ENCODE measurements around the gene GOLGA8S. TPM values are rescaled to one million over a fixed set of nuclear protein-coding genes. Genes with fewer than 3 reads are reported as not detected.
A peak's percentile ranks its signal among the peaks of the same experiment; 100 is the strongest.
"Not testable (repeated sequence)": the region's sequence is repeated elsewhere in the genome, so short reads cannot be mapped to it uniquely, and the experiment has no call there.

The GOLGA8S gene, protein sequence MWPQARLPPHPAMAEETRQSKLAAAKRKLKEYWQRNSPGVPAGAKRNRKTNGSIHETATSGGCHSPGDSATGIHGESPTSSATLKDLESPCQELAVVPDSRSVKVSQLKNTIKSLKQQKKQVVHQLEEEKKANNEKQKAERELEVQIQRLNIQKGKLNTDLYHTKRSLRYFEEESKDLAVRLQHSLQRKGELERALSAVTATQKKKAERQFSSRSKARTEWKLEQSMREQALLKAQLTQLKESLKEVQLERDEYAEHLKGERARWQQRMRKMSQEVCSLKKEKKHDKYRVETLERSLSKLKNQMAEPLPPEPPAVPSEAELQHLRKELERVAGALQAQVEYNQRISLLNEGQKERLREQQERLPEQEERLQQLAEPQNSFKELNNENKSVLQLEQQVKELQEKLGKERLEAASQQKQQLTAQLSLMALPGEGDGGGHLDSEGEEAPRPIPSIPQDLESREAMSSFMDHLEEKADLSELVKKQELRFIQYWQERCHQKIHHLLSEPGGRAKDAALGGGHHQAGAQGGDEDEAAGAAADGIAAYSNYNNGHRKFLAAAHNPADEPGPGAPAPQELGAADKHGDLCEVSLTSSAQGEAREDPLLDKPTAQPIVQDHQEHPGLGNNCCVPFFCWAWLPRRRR
- total RNA-seq (2021; ENCODE audit: unreplicated experiment) (0.15 TPM), Bru-seq, nascent RNA (not detected), BruChase-seq, experiment 1, labeled RNA remaining after a 2-hour chase (not detected), BruChase-seq, experiment 2, labeled RNA remaining after a 6-hour chase (percentile 12 among the genes with signal in this experiment)
- polyA plus RNA-seq (2012; ENCODE audit: insufficient read length) = 0.21 TPM
- long read RNA-seq = 0 reads

DNA sequence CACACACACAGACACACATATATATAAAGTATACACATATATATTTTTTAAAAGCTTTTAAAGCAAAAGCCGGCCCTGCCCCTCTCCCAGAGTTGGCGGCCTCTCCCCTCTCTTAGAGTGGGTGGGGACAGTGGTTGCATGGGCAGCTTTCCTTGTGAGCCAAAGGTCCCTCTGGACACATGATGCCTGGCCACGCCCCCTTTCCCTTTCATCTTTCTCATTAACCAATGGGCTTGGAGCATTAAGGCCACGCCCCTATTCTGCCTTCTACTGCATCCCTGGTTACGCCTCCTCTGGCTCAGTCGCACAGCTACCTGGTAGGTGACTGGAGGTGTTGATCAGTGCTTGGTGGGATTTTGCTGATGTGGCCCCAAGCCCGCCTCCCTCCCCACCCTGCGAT, at the start of gene GOLGA8S:
Gene GOLGA8S, plus strand, starts transcription at position 301 of the 400 bp plus-strand sequence. Its CDS starts 62 bp downstream, at position 363.
- H3K4me1 ChIP-seq (ENCODE audit: control insufficient read depth, insufficient read depth, low read length); H3K36me3 ChIP-seq (ENCODE audit: control insufficient read depth, insufficient read depth, low read length); DNase-seq (ENCODE audit: low read depth, low spot score); in situ Hi-C loops (cut with HindIII; ENCODE audit: low pct_unique_long_range_greater_than_20kb, low sequenced_read_pairs); H3K9me3 ChIP-seq (ENCODE audit: control insufficient read depth, insufficient read depth, low read depth, low read length); ATAC-seq; H3K27ac ChIP-seq (ENCODE audit: low read length); POLR2A ChIA-PET; H3K4me3 ChIP-seq (ENCODE audit: low read depth in 2 of 2, low read length in 2 of 2); BruUV-seq (replicated peaks); CTCF ChIA-PET; intact Hi-C loops (cut with micrococcal nuclease; ENCODE audit: unreplicated experiment); H3K27me3 ChIP-seq (ENCODE audit: control insufficient read depth, insufficient read depth, low read length): not testable (repeated sequence)

DNA sequence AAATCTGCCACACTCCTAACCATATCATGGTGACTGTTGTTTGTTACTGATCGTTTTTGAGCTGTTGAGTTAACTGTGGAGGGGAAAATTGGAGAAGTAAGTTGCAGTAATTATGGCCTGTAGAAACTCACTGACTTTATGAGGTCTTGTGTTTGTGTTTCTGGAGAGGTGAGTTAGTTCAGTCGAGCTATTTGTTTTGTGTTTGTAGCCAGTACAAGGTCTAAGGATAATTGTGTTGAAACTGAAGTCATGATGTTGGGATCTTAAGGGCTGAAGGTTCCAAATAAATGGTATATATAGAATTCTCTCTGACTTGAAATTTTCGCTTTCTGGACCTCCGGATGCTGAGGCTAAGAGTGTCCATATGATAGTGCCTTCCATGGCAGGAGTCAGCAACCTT, 49.7 kb upstream of the GOLGA8S start:
- H3K27me3 ChIP-seq (ENCODE audit: control insufficient read depth, insufficient read depth, low read length); BruUV-seq (replicated peaks); H3K4me1 ChIP-seq (ENCODE audit: control insufficient read depth, insufficient read depth, low read length); H3K9me3 ChIP-seq (ENCODE audit: control insufficient read depth, insufficient read depth, low read depth, low read length); H3K36me3 ChIP-seq (ENCODE audit: control insufficient read depth, insufficient read depth, low read length); CTCF ChIA-PET; ATAC-seq; in situ Hi-C loops (cut with HindIII; ENCODE audit: low pct_unique_long_range_greater_than_20kb, low sequenced_read_pairs); DNase-seq (ENCODE audit: low read depth, low spot score); POLR2A ChIA-PET; intact Hi-C loops (cut with micrococcal nuclease; ENCODE audit: unreplicated experiment): not testable (repeated sequence)
- Histone ChIP-seq H3K4me3 (ENCODE audit: low read depth in 2 of 2, low read length in 2 of 2) (peak overlapping the region; percentile 10 to 47; a peak in 3 of 4 replicates), H3K27ac (ENCODE audit: low read length) (peak overlapping the region; percentile 17; the same call in 1 of the 2 replicates)

DNA sequence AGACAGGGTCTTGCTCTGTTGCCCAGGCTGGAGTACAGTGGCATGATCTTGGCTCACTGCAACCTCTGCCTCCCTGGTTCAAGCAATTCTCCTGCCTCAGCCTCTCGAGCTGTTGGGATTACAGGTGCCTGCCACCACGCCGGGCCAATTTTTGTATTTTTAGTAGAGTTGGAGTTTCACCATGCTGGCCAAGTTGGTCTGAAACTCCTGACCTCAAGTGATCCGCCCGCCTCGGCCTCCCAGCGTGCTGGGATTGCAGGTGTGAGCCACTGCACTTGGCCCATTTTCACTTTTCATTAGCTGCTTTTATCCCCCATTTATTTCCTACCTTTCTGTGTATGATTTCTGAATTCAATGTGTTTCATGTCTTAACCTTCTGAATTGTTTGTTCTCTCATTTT, 48.6 kb upstream of the GOLGA8S start:
- BruUV-seq (replicated peaks); CTCF ChIA-PET: not testable (repeated sequence)

DNA sequence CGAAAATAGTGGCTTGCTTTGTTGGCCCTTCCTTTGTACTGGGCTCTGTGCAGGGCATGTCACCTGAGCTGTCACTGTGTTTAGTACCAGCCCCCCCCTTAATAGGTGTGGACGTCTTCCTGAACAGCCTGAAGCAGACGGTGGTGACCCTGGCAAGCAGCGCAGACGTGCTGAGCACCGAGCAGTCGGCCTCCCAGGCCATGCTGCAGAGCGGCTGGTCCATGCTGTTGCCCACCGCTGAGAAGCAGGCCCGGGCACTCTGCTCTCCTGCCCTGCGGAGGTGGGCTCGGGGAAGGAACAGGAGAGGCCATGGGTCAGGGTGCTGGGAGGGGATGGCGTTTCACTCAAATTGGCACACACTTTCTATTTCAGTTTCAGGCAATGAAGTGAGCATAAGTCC, 43.3 kb upstream of the GOLGA8S start:
- POLR2A ChIA-PET; DNase-seq (ENCODE audit: low read depth, low spot score); in situ Hi-C loops (cut with HindIII; ENCODE audit: low pct_unique_long_range_greater_than_20kb, low sequenced_read_pairs); H3K9me3 ChIP-seq (ENCODE audit: control insufficient read depth, insufficient read depth, low read depth, low read length); intact Hi-C loops (cut with micrococcal nuclease; ENCODE audit: unreplicated experiment); H3K36me3 ChIP-seq (ENCODE audit: control insufficient read depth, insufficient read depth, low read length); ATAC-seq; H3K4me1 ChIP-seq (ENCODE audit: control insufficient read depth, insufficient read depth, low read length); CTCF ChIA-PET; BruUV-seq (replicated peaks); H3K4me3 ChIP-seq (ENCODE audit: low read depth in 2 of 2, low read length in 2 of 2); H3K27ac ChIP-seq (ENCODE audit: low read length); H3K27me3 ChIP-seq (ENCODE audit: control insufficient read depth, insufficient read depth, low read length): not testable (repeated sequence)

More for the DNA sequence above, 48.6 kb upstream of the GOLGA8S start:
- H3K27ac ChIP-seq (ENCODE audit: low read length); H3K4me1 ChIP-seq (ENCODE audit: control insufficient read depth, insufficient read depth, low read length); H3K27me3 ChIP-seq (ENCODE audit: control insufficient read depth, insufficient read depth, low read length); in situ Hi-C loops (cut with HindIII; ENCODE audit: low pct_unique_long_range_greater_than_20kb, low sequenced_read_pairs); ATAC-seq; POLR2A ChIA-PET; H3K9me3 ChIP-seq (ENCODE audit: control insufficient read depth, insufficient read depth, low read depth, low read length); H3K36me3 ChIP-seq (ENCODE audit: control insufficient read depth, insufficient read depth, low read length); DNase-seq (ENCODE audit: low read depth, low spot score); intact Hi-C loops (cut with micrococcal nuclease; ENCODE audit: unreplicated experiment); H3K4me3 ChIP-seq (ENCODE audit: low read depth in 2 of 2, low read length in 2 of 2): not testable (repeated sequence)

DNA sequence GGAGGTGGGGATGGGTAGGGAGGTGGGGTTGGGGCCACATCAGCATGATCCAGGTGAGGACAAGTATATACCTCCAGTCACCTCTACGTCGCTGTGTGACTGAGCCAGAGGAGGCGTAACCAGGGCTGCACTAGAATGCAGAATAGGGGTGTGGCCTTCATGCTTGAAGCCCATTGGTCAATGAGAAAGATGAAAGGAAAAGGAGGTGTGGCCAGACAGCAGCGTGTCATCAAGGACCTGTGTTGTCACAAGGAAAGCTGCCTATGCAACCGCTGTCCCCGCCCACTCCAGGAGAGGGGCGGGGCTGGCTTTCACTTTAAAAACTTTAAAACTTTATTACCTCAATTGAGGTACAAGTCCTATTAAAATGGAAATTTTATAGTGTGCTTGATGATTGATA, 20.5 kb upstream of the GOLGA8S start, which contains the start of gene GOLGA6L26:
Gene GOLGA6L26, minus strand, starts transcription at position 101 of the 400 bp plus-strand sequence. Its CDS starts 61 bp downstream, at position 40.
- H3K4me1 ChIP-seq (ENCODE audit: control insufficient read depth, insufficient read depth, low read length); H3K4me3 ChIP-seq (ENCODE audit: low read depth in 2 of 2, low read length in 2 of 2); H3K9me3 ChIP-seq (ENCODE audit: control insufficient read depth, insufficient read depth, low read depth, low read length); H3K27me3 ChIP-seq (ENCODE audit: control insufficient read depth, insufficient read depth, low read length); ATAC-seq; intact Hi-C loops (cut with micrococcal nuclease; ENCODE audit: unreplicated experiment); BruUV-seq (replicated peaks); POLR2A ChIA-PET; H3K36me3 ChIP-seq (ENCODE audit: control insufficient read depth, insufficient read depth, low read length); CTCF ChIA-PET; H3K27ac ChIP-seq (ENCODE audit: low read length); in situ Hi-C loops (cut with HindIII; ENCODE audit: low pct_unique_long_range_greater_than_20kb, low sequenced_read_pairs); DNase-seq (ENCODE audit: low read depth, low spot score): not testable (repeated sequence)

DNA sequence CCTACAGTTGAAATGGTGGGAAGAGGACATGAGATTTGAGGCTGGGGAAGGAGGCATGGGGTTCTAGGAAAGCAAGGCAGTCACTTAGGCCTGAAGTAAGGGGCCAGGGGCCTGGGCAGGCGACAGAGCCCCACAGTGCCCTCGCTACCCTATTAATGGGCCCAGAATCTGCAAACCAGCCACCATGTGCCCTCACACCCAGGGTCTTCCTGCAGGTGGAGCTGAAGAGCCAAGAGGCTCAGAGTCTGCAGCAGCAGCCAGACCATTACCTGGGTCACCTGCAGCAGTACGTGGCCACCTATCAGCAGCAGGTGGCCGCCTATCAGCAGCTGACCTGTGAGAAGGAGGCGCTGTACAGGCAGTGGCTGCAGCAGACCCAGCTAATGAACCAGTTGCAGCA, 8.1 kb downstream of the GOLGA8S start:
- H3K4me3 ChIP-seq (ENCODE audit: low read depth in 2 of 2, low read length in 2 of 2); H3K9me3 ChIP-seq (ENCODE audit: control insufficient read depth, insufficient read depth, low read depth, low read length); in situ Hi-C loops (cut with HindIII; ENCODE audit: low pct_unique_long_range_greater_than_20kb, low sequenced_read_pairs); ATAC-seq; H3K27me3 ChIP-seq (ENCODE audit: control insufficient read depth, insufficient read depth, low read length); DNase-seq (ENCODE audit: low read depth, low spot score); CTCF ChIA-PET; POLR2A ChIA-PET; H3K4me1 ChIP-seq (ENCODE audit: control insufficient read depth, insufficient read depth, low read length); H3K27ac ChIP-seq (ENCODE audit: low read length); intact Hi-C loops (cut with micrococcal nuclease; ENCODE audit: unreplicated experiment); H3K36me3 ChIP-seq (ENCODE audit: control insufficient read depth, insufficient read depth, low read length); BruUV-seq (replicated peaks): not testable (repeated sequence)
